Measurements from ENCODE around the gene SH3BGRL2.
A peak's percentile ranks its signal among the peaks of the same experiment; 100 is the strongest.

Gene SH3BGRL2

GRCh38 chr6:79630883-79631692 lies at the start of gene SH3BGRL2:
TSS of gene SH3BGRL2 (plus strand) at chr6:79631329. CDS start at chr6:79631462, 133 bp downstream.
- DNase-seq (ENCODE audit: low read depth): no peak

- no peak for DNase-seq (ENCODE audit: low read depth)
These were observed 46.8 kb upstream of the SH3BGRL2 start for GRCh38 chr6:79584332-79584731.

- no peak for DNase-seq (ENCODE audit: low read depth)
These were observed 44.6 kb upstream of the SH3BGRL2 start for GRCh38 chr6:79586548-79586947.

DNA sequence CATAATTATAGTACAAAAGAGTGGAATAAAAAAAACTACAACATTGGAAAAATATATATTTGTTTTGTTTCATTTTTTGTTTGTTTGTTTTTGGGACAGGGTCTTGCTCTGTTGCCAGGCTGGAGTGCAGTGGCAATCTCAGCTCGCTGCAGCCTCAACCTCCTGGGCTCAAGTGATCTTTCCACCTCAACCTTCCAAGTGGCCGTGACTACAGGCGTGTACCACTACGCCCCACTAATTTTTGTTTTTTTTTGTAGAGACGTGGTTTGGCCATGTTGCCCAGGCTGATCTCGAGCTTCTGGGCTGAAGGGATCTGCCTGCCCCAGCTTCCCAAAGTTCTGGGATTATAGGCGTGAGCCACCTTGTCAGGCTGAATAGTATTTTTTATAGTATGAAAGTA lies 41.4 kb upstream of the SH3BGRL2 start:
- no peak for DNase-seq (ENCODE audit: low read depth)

DNA sequence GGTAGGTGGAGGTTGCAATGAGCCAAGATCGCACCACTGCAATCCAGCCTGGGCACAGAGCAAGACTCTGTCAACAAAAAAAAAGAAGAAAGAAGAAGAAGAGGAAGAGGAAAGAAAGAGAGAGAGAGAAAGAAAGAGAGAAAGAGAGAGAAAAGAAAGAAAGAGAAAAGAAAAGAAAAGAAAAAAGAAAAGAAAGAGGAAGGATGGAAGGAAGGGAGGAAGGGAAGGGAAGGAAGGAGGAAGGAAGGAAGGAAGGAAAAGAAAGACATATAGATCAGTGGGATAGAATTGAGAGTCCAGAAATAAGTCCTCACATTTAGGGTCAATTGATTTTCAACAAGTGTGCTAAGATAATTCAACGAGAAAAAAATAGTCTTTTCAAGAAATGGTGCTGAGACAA lies 34.0 kb upstream of the SH3BGRL2 start:
- DNase-seq (ENCODE audit: low read depth): no peak

- DNase-seq (ENCODE audit: low read depth): no peak
These were observed 33.1 kb upstream of the SH3BGRL2 start for GRCh38 chr6:79598012-79598411.

GRCh38 chr6:79599725-79600259 lies 31.3 kb upstream of the SH3BGRL2 start:
- DNase-seq (ENCODE audit: low read depth): no peak

DNA sequence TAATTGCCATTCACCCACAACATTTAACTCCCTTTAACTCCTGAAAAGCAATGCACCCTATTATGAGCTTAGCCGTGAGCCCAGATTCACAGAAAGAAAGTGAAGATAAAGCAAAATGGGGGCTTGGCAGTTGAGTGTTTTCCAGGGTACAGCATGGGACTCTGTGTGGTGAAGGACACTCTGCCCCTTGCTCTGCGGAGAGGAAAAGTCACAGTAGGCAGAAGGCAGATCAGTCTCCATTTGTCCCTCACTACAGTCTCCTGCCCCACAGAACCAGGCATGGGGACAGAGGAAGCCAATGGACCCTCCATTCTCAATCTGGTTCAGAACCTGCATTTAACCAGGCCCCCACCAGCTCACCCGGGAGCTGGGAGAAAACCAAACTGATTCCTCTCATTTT lies 30.8 kb upstream of the SH3BGRL2 start:
- DNase-seq (ENCODE audit: low read depth): no peak

GRCh38 chr6:79600812-79601609 lies 30.1 kb upstream of the SH3BGRL2 start:
- DNase-seq (ENCODE audit: low read depth): peak; percentile 68

GRCh38 chr6:79602859-79603258 lies 28.3 kb upstream of the SH3BGRL2 start:
- no peak for DNase-seq (ENCODE audit: low read depth)

DNA sequence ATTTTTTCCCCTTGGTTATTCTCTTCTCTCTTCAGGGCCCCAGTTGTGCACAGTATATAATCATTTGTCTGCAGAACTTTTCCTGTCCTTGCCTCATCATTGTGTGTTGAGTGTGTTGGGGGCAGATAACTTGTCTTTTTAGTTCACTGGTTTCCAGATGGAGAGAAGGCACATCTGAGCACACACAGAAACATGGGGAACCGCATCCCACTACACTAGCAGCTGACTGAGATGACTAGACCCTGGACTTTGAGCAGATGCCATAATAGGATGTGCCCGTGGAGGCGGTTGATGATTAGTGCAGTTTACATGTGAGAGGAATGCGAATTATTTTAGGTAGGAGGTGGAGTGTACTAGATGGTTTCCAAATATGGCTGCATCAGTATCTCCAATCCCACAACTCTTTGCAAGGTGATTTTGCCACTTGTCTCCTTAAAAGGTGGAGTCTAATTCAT lies 26.5 kb upstream of the SH3BGRL2 start:
- DNase-seq (ENCODE audit: low read depth): peak; percentile 75

DNA sequence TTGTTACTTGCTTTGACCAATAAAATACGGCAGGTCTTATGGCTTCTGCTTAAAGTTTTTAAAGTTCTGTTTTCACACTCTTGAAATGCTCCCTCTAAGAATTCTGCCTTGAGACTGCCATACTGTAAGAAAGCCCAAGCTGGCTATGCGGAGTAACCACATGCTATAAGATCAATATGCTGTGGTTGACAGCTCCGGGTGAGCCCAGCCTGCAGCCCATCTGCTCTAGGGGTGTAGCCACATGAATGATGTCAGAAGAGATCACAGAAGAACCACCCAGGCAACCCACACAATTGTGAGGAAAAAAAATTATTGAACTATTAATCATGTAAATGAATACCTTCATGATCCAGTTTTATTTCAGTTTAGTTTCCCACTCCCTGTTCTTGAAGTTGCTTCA lies 26.1 kb upstream of the SH3BGRL2 start:
- DNase-seq (ENCODE audit: low read depth): peak; percentile 17

- DNase-seq (ENCODE audit: low read depth): no peak
These were observed 25.0 kb upstream of the SH3BGRL2 start for GRCh38 chr6:79605968-79606764.

DNA sequence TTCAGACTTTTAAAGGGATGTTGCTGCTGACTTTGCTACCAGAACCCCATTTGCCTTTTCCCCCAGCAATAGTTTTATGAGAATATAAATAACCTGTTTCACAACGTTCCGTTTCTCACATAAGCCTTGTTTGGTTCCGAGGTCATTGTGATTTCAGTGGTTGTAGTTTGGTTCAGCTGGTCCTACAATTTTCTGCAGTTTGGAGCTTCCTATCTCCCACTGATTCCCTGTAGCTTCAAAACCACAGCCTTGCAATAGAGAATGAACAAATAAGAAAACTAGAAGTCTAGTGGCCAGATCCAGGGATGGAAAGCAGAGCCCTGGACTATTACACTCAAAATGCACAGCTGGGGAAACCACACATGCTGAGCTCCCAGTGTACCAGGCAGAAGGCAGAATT lies 24.1 kb upstream of the SH3BGRL2 start:
- DNase-seq (ENCODE audit: low read depth): no peak

GRCh38 chr6:79608334-79609224 lies 22.6 kb upstream of the SH3BGRL2 start:
- no peak for DNase-seq (ENCODE audit: low read depth)

DNA sequence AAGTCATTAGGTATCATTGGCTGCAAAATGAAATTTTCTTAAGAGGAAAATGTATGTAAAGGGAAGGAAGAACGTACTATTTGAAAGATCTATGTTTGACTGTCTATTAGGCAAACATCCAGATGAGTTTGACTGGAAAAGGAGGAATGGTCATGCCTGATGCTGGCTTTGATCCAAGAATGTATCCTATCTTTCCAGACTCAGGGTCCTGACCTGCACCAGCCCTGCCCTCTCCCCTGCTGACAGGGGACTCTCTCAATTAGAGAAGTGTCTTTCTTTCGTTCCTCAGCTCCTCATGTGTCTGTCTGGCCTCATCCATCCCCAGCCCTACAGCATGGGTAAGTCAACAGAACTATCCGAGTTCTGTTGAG lies 21.9 kb upstream of the SH3BGRL2 start:
- no peak for DNase-seq (ENCODE audit: low read depth)

GRCh38 chr6:79610306-79611009 lies 20.7 kb upstream of the SH3BGRL2 start:
- DNase-seq (ENCODE audit: low read depth): no peak

GRCh38 chr6:79612457-79612856 lies 18.7 kb upstream of the SH3BGRL2 start:
- no peak for DNase-seq (ENCODE audit: low read depth)

DNA sequence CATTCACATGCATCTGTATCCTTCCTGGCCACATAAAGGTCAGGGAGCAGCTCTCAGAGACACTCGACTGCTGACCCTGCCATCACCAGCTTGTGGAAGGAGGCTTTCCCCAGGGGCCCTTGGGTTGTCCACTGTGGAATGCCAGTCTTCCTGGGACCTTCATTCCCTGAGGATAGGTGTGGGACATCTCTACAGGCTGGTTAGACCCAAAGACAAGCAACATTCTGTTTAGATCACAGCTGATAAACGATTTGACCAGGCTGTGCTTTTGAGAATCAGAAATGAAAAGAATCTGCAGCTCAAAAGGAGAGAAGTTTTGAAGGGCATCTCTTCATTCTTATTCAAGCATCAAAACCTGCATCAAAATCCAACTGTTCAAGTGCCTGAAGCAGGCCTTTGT lies 18.2 kb upstream of the SH3BGRL2 start:
- DNase-seq (ENCODE audit: low read depth): no peak

DNA sequence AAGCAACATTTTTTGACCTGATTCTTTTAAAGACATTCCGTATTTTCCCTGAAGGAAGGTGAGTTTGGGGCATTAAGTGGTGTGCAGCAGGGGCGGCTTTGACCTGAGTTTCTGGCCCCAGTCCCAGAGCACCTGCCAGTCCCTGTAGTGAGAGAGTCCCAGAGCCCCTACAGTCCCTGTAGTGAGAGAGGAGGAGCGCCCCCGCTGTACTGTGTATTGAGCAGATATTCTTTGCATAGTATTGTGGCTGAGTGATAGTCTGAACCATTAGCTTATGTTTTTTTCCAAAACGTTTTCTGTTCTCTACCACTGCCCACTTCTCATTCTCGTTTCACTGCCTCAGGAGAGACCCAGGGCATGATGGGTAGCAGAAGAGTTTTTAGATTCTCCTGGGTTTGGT lies 17.2 kb upstream of the SH3BGRL2 start:
- DNase-seq (ENCODE audit: low read depth): no peak
